Osteocyte (in vitro differentiated cells): ENCODE measurements around the gene ATP11B. TPM values are rescaled to one million over a fixed set of nuclear protein-coding genes. Genes with fewer than 3 reads are reported as not detected.
A peak's percentile ranks its signal among the peaks of the same experiment; 100 is the strongest.

Source experiments
- DNase-seq: peaks from one replicate; pipeline ENCODE4 v3.0.0; 2021; ENCODE audit warnings: mixed read lengths; ENCODE audit not compliant: unreplicated experiment; ENCODE audit errors: extremely low spot score
- H3K27ac Mint-ChIP-seq: one replicate; pipeline ENCODE4 v1.8.0; 2021; ENCODE audit warnings: mild to moderate bottlenecking, mixed read lengths; ENCODE audit not compliant: unreplicated experiment
- H3K27me3 Mint-ChIP-seq: one replicate; pipeline ENCODE4 v1.8.0; 2021; ENCODE audit warnings: mixed read lengths; ENCODE audit not compliant: unreplicated experiment
- H3K36me3 Mint-ChIP-seq: one replicate; pipeline ENCODE4 v1.8.0; 2021; ENCODE audit warnings: mixed read lengths; ENCODE audit not compliant: unreplicated experiment
- H3K4me1 Mint-ChIP-seq: one replicate; pipeline ENCODE4 v1.8.0; 2021; ENCODE audit warnings: mixed read lengths; ENCODE audit not compliant: unreplicated experiment
- H3K4me3 Mint-ChIP-seq: one replicate; pipeline ENCODE4 v1.8.0; 2021; ENCODE audit warnings: mild to moderate bottlenecking, moderate library complexity, mixed read lengths; ENCODE audit not compliant: unreplicated experiment
- H3K9me3 Mint-ChIP-seq: one replicate; pipeline ENCODE4 v1.8.0; 2021; ENCODE audit warnings: mixed read lengths; ENCODE audit not compliant: unreplicated experiment
- CTCF ChIP-seq: fragments of 200-600 bp; sonication (generic); IDR thresholded peaks from 2 replicates; pipeline ENCODE4 v1.5.0; 2021; ENCODE audit warnings: antibody characterized with exemption, mild to moderate bottlenecking, moderate library complexity
- total RNA-seq: library from RNA; stranded (reverse); gene quantifications from 2 replicates; pipeline ENCODE4 v1.2.1, GENCODE V29; 2021

ATP11B gene
- total RNA-seq, 1 donor from 2014 or later, result 69.2 TPM

- H3K9me3 Mint-ChIP-seq, result no peaks in the 10 kb centered on the region
- no peaks in the 10 kb centered on the region for H3K27me3 Mint-ChIP-seq
- no peak overlapping the region for H3K27ac Mint-ChIP-seq
- TF ChIP-seq CTCF, result no peak
- no peak overlapping the region for H3K4me3 Mint-ChIP-seq
- peaks cover 8% of the 10 kb centered on the region for H3K4me1 Mint-ChIP-seq
- H3K36me3 Mint-ChIP-seq, result peaks cover 29% of the 10 kb centered on the region
- no peak for DNase-seq
Observed at GRCh38 chr3:182829761-182830405, 36.6 kb downstream of the ATP11B start.

- Mint-ChIP-seq H3K9me3 (no peaks in the 10 kb centered on the region), H3K27me3 (no peaks in the 10 kb centered on the region), H3K4me1 (peaks cover under 1% of the 10 kb centered on the region), H3K4me3 (no peak overlapping the region), H3K27ac (no peak overlapping the region), H3K36me3 (peaks cover 30% of the 10 kb centered on the region)
- peak; percentile 65 for TF ChIP-seq CTCF
- no peak for DNase-seq
Observed at GRCh38 chr3:182837855-182838454, 44.7 kb downstream of the ATP11B start.

GRCh38 chr3:182843478-182843877 is 50.2 kb downstream of the ATP11B start:
- H3K9me3 Mint-ChIP-seq, result peaks cover 4% of the 10 kb centered on the region
- H3K4me3 Mint-ChIP-seq, result no peak overlapping the region
- no peak overlapping the region for H3K27ac Mint-ChIP-seq
- DNase-seq, result no peak
- H3K36me3 Mint-ChIP-seq, result peaks cover 38% of the 10 kb centered on the region
- peaks cover 9% of the 10 kb centered on the region for H3K4me1 Mint-ChIP-seq
- no peak for TF ChIP-seq CTCF
- no peaks in the 10 kb centered on the region for H3K27me3 Mint-ChIP-seq

GRCh38 chr3:182848906-182849305 is 55.6 kb downstream of the ATP11B start:
- DNase-seq, result no peak
- Mint-ChIP-seq H3K36me3 (peaks cover 60% of the 10 kb centered on the region), H3K27ac (no peak overlapping the region), H3K27me3 (no peaks in the 10 kb centered on the region), H3K4me1 (peaks cover 2% of the 10 kb centered on the region), H3K9me3 (peaks cover 4% of the 10 kb centered on the region), H3K4me3 (no peak overlapping the region)
- no peak for TF ChIP-seq CTCF

- no peak for TF ChIP-seq CTCF
- H3K4me3 Mint-ChIP-seq, result no peak overlapping the region
- no peaks in the 10 kb centered on the region for H3K4me1 Mint-ChIP-seq
- H3K9me3 Mint-ChIP-seq, result no peaks in the 10 kb centered on the region
- no peaks in the 10 kb centered on the region for H3K27me3 Mint-ChIP-seq
- H3K36me3 Mint-ChIP-seq, result peaks cover 40% of the 10 kb centered on the region
- DNase-seq, result no peak
- no peak overlapping the region for H3K27ac Mint-ChIP-seq
Observed at GRCh38 chr3:182855076-182855475, 61.8 kb downstream of the ATP11B start.
